HUES64 (cell line): ENCODE data around the gene GPC6.

Experiments
- H3K27ac ChIP-seq: 2 replicates; pipeline ENCODE4 v1.7.0; 2013; ENCODE audit warnings: low read depth, low read length, inconsistent platforms
- H3K27me3 ChIP-seq: 2 replicates; pipeline ENCODE4 v1.6.1; 2013; ENCODE audit warnings: mild to moderate bottlenecking, low read length; ENCODE audit not compliant: insufficient read depth
- H3K36me3 ChIP-seq: 2 replicates; pipeline ENCODE4 v1.6.1; 2013; ENCODE audit warnings: mild to moderate bottlenecking, low read length; ENCODE audit not compliant: insufficient read depth
- H3K4me1 ChIP-seq: 2 replicates; pipeline ENCODE4 v1.6.1; 2013; ENCODE audit warnings: mild to moderate bottlenecking, low read length, moderate library complexity; ENCODE audit not compliant: insufficient read depth
- H3K4me3 ChIP-seq: 2 replicates; pipeline ENCODE4 v1.5.1; 2013; ENCODE audit warnings: mild to moderate bottlenecking, low read length, moderate library complexity
- H3K9ac ChIP-seq: 2 replicates; pipeline ENCODE4 v1.6.1; 2013; ENCODE audit warnings: mild to moderate bottlenecking, low read depth, low read length
- H3K9me3 ChIP-seq: 2 replicates; pipeline ENCODE4 v1.6.1; 2013; ENCODE audit warnings: low read depth, low read length; ENCODE audit not compliant: insufficient read depth
- whole genome bisulfite sequencing: fragments of 150-250, 120-280 bp; methylation state at CpG from one replicate; pipeline ENCODE4 v1.1.7; 2013; ENCODE audit warnings: missing lambda C conversion rate; 5-methylcytosine and 5-hydroxymethylcytosine counted together

Gene GPC6

DNA sequence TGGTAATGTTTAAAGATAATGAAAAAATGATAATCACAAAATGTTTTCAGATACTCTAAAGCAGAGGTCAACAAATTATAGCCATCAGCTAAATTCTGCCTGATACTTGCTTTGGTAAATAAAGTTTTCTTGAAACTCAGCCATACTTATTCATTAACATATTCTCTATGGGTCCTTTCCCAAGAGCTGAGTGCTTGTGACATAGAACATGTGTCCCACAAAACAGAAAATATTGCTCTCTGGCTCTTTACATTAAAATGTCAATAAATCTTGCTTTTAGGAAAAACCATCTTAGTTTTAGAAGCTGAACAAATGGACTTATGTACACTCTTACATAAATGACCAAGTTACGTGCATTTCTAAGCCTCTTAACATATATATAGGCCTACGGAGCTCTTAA, 945.8 kb downstream of the GPC6 start:
- no peak overlapping the region for H3K9ac ChIP-seq
- no peaks in the 10 kb centered on the region for H3K36me3 ChIP-seq
- 96% methylated on average over 2 of the region's 2 CpGs for WGBS
- H3K4me1 ChIP-seq = peaks cover 29% of the 10 kb centered on the region
- no peaks in the 10 kb centered on the region for H3K9me3 ChIP-seq
- no peak overlapping the region for H3K4me3 ChIP-seq
- no peak overlapping the region for H3K27ac ChIP-seq
- H3K27me3 ChIP-seq = no peaks in the 10 kb centered on the region

DNA sequence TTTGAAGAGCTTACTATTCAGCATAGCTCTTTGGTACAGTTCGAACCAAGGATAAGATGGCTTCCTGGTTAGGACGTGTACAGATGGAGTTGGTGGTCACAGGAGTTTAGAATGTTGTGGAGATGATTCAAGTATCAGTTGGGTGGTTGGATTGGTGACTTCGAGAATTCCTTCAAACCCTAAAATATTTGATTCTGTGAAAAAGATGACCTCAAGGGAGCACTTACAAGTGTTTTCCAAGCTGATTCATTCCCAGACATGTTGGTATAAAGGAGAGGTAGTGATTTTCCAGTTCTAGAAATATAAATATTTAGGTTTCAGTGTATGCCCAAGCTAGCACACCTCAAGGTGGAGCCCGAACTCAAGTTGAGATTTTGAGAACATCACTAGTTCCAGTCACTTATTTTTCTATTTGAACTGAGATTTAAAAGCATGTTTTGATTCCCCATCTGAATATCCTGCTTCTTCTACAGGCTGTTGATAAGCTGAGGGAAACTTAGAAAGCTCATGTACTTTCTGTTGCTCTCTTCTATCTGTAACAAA, 946.8 kb downstream of the GPC6 start:
- Histone ChIP-seq H3K4me1 (peaks cover 30% of the 10 kb centered on the region), H3K36me3 (no peaks in the 10 kb centered on the region), H3K9ac (no peak overlapping the region), H3K4me3 (no peak overlapping the region), H3K27ac (no peak overlapping the region), H3K27me3 (no peaks in the 10 kb centered on the region), H3K9me3 (no peaks in the 10 kb centered on the region)
- WGBS = 90% methylated on average over 4 of the region's 4 CpGs

DNA sequence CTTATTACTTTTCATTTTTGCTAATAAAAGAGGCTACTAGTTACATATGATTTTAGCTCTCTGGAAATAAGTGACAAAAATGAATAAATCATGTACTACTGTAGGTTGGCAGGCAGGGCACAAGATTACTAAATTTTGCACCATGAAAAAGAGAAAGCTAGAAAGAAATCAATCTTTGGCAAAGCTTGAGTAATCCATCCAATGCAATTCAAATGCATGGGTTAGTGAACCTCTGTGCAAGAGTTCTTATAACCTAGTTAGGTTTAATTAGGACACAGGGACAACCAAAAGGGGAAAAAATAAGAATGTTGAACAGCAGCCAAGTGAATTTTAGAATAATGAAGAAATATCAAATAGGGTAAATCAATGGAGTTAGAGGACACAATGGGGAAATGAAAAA, 947.4 kb downstream of the GPC6 start:
- no peaks in the 10 kb centered on the region for H3K36me3 ChIP-seq
- no peak overlapping the region for H3K27ac ChIP-seq
- no peaks in the 10 kb centered on the region for H3K27me3 ChIP-seq
- H3K4me3 ChIP-seq = no peak overlapping the region
- H3K9me3 ChIP-seq = no peaks in the 10 kb centered on the region
- peaks cover 30% of the 10 kb centered on the region for H3K4me1 ChIP-seq
- H3K9ac ChIP-seq = no peak overlapping the region

DNA sequence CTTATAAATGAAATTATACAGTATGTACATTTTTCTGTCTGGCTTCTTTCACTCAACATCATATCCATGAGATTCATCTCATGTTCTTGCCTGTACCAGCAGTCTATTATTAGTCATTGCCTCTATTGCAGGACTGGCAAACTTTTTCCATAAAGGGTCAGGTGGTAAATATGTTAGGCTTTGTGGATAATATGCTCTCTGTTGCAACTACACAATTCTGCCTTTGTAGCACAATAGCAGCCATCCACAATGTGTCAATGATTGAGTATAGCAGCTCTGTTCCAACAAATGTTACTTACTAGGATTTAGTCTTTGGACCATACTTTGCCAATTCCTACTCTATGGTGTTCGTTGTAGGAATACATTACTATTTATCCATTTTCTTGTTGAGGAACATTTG, 948.5 kb downstream of the GPC6 start:
- Histone ChIP-seq H3K9me3 (no peaks in the 10 kb centered on the region), H3K36me3 (no peaks in the 10 kb centered on the region), H3K27me3 (no peaks in the 10 kb centered on the region), H3K9ac (no peak overlapping the region), H3K4me1 (peaks cover 24% of the 10 kb centered on the region), H3K4me3 (no peak overlapping the region), H3K27ac (no peak overlapping the region)
- no CpG with 5 or more reads among the region's 1 CpG for WGBS

DNA sequence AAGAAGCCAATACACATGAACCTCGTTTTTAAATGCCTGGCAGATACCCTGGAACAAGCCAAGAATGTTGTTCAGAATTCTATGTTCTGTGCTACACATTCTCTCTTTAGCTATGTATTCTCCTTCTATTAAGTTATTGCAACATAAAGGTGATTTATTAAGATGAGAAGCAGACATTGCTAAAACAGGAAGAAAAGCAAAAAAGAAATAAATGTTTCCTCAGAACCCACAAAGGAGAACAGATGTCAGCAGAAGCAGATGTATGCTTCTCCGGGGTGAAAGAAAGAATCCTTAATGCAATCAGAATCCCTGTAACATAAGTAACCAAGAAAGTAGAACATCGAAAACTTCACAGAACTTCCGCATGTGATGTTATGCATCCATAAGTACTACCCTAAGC, 950.0 kb downstream of the GPC6 start:
- Histone ChIP-seq H3K9ac (no peak overlapping the region), H3K4me1 (peaks cover 9% of the 10 kb centered on the region; the same call in 1 of the 2 replicates), H3K4me3 (no peak overlapping the region), H3K27ac (no peak overlapping the region), H3K9me3 (no peaks in the 10 kb centered on the region), H3K36me3 (no peaks in the 10 kb centered on the region), H3K27me3 (no peaks in the 10 kb centered on the region)
- WGBS = 85% methylated on average over 4 of the region's 4 CpGs

DNA sequence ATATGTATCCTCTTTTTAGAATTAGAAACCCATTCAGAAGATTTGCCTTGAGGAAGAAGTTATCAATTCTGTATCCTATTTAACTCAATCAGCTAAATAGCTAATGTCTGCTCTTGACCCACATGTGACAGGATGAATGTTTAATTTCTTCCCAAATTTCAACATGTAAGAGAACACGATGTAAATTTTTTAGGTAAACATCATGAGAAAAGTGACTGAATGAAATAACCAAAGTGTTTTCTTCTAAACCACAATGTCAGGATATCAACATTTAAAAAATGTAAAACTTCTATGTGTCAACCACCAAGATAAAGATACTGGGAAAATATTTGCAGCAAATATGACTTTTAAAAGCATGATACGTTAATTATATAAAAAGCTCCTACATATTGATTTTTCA, 950.4 kb downstream of the GPC6 start:
- Histone ChIP-seq H3K27me3 (no peaks in the 10 kb centered on the region), H3K9ac (no peak overlapping the region), H3K36me3 (no peaks in the 10 kb centered on the region), H3K9me3 (no peaks in the 10 kb centered on the region), H3K4me1 (peaks cover 4% of the 10 kb centered on the region; the same call in 1 of the 2 replicates), H3K27ac (no peak overlapping the region), H3K4me3 (no peak overlapping the region)
- WGBS = 100% methylated on average over 1 of the region's 2 CpGs

DNA sequence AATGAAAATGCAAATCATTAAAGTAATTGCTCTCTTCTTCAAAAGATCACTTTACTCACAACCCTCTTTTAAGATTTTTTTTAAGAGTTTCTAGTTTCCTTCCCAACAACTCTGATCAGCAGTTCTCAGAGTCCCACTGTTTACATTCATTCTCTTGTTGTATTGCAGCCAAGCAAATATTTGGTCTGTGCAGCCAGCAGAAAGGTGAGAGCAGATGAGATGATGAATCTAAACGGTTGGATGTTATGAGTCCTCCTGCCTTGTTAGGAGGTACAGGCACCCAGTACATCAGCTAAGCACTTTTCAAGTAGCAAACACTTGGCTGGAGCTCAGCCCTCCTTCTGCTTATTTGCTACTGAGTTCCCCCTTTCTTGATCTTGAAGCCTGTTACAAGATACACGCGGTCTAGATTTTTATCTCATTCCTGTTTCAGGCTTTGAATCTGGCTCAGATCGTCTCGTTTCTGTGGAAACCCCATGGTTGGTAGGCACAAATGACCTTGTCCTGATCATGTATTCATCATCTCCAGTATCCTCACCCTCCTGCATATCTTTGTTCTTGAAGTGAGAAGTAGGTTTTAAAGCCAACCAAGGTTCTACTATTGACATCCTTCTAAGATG, 952.1 kb downstream of the GPC6 start:
- H3K4me1 ChIP-seq = 0 out of 2 replicates have a peak, but pooled peaks cover 2% of the 10 kb centered on the region
- H3K9ac ChIP-seq = no peak overlapping the region
- no peak overlapping the region for H3K27ac ChIP-seq
- WGBS = 93% methylated on average over 5 of the region's 5 CpGs
- no peaks in the 10 kb centered on the region for H3K36me3 ChIP-seq
- H3K4me3 ChIP-seq = no peak overlapping the region
- no peaks in the 10 kb centered on the region for H3K27me3 ChIP-seq
- H3K9me3 ChIP-seq = no peaks in the 10 kb centered on the region

DNA sequence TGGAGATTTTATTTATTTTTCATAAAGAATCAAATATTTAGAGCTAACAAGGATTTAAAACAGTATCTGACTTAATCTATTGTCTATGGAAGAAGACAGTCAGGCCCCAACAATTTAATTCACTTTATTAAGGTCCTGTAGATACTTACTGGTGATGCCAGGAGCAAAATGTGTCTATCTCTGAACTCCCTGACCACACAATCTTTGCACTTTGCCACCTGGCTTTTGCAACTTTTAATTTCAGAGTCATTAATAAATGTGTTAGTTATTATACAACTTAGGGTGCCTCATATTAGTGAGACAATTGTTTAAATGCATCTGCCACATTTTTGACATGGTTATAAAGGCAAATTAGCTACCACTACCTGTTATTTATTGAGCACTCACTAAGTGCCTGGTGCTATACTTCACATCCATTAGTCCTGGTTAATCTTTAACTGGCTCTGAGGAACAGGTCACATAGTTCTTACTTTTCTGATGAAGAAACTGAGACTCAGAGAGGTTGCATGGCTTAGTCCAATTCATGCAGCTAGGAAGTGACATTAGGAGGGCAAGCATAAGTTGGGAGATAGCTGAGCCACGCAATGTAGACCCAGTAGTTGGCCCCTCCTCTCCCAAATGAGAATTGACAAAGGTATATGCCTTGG, 955.0 kb downstream of the GPC6 start:
- 0 out of 2 replicates have a peak, but pooled peaks cover 2% of the 10 kb centered on the region for H3K4me1 ChIP-seq
- H3K9me3 ChIP-seq = no peaks in the 10 kb centered on the region
- WGBS = 100% methylated on average over 1 of the region's 1 CpG

DNA sequence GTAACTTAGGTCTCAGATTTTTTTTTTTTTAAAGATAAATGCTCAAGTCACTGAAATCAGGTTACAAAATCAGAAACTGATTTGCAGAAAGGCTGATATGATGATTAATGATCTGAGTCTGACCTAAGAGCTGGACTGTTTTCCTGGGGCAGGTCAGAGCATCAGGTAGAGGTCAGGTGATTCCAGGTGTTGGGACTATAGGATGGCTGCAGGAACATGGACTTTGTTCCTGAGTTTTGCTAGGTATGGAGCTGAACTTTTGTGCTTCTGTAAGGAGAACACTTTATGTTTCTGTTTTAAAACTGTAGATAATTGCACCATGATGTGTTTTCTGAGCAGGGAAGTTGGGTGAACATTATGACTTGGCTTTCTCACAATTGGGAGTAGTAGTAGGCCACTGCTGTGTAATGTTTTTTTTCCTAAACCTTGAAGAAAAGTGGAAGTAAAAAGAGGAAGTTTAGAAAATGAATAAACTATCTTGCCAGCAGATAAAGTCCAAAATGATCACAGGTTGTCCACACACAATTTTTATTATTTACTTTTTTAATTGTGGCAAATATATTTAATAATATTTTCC, 955.7 kb downstream of the GPC6 start:
- H3K27me3 ChIP-seq = no peaks in the 10 kb centered on the region
- 0 out of 2 replicates have a peak, but pooled peaks cover 2% of the 10 kb centered on the region for H3K4me1 ChIP-seq
- H3K9ac ChIP-seq = no peak overlapping the region
- no peaks in the 10 kb centered on the region for H3K9me3 ChIP-seq
- no peak overlapping the region for H3K4me3 ChIP-seq
- no peaks in the 10 kb centered on the region for H3K36me3 ChIP-seq
- H3K27ac ChIP-seq = no peak overlapping the region

More for the DNA sequence above, 955.0 kb downstream of the GPC6 start:
- Histone ChIP-seq H3K4me3 (no peak overlapping the region), H3K9ac (no peak overlapping the region), H3K27me3 (no peaks in the 10 kb centered on the region), H3K27ac (no peak overlapping the region), H3K36me3 (no peaks in the 10 kb centered on the region)

DNA sequence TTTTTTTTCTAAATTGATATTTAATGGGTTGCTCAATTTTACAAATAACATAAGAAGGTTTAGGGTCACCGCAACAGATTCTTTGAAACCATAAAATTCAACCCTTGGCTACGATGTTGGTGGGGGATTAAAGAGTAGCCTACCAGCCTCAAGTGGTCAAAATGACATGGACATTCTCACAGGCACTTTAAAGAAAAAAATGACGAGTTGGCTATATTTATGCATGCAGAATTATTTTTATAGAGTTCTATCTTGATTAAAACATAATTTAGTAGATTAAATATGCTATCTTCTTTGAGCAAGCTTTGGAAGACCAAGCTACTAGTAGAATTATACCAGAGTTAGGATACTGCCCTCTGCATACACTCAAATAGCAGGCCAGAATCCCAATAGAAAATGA, 959.9 kb downstream of the GPC6 start:
- Histone ChIP-seq H3K9ac (no peak overlapping the region), H3K4me3 (no peak overlapping the region), H3K36me3 (no peaks in the 10 kb centered on the region), H3K4me1 (peaks cover 16% of the 10 kb centered on the region), H3K27me3 (no peaks in the 10 kb centered on the region), H3K9me3 (no peaks in the 10 kb centered on the region), H3K27ac (no peak overlapping the region)
- 100% methylated on average over 2 of the region's 3 CpGs for WGBS

DNA sequence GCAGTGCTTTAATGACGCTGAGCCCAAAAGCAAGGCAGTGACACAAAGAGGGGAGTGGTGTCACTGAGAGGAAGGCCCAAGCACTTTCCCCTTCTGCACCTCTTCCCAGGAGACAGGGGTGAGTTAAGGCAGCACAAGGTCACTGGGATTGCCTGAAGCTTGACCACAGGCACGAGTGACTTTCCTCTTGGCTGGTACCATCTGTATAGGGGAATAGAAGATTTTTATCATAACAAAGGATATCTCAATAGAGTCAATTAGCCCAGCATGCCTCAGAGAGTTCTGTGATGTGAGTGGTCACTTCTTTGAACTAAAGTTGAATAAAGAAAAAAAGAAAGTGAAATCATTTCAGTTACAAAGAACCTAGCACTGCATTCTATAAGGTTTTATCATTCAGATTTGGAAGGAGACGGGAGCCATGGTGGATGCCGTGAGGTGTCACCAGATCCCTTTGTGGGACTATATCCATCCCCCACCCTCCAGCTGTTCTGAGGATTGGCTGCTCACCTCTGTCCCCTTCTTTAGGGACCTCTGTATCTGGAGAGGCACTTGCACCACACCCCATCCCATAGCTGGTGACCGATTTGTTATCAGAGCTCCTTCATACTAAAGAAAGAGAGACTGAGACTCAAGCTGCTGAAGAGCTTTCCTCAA, 961.7 kb downstream of the GPC6 start:
- H3K9ac ChIP-seq = no peak overlapping the region
- 15% methylated on average over 5 of the region's 5 CpGs for WGBS
- no peak overlapping the region for H3K4me3 ChIP-seq
- H3K27me3 ChIP-seq = no peaks in the 10 kb centered on the region
- peaks cover 16% of the 10 kb centered on the region for H3K4me1 ChIP-seq
- H3K9me3 ChIP-seq = no peaks in the 10 kb centered on the region
- peak overlapping the region; percentile 17; the same call in 1 of the 2 replicates for H3K27ac ChIP-seq
- H3K36me3 ChIP-seq = no peaks in the 10 kb centered on the region
